Transverse colon (tissue), 4 donors: Measurements from ENCODE around the gene LRRC57. TPM values are rescaled to one million over a fixed set of nuclear protein-coding genes. Genes with fewer than 3 reads are reported as not detected.
A peak's percentile ranks its signal among the peaks of the same experiment; 100 is the strongest.

Experiments used
- DNase-seq: peaks from one replicate; pipeline ENCODE4 v3.0.0-alpha.2; 2019
- H3K27ac ChIP-seq, 4 donors: fragments of 200-600 bp; sonication (generic); 2 replicates each; pipeline ENCODE4 v1.5.1; 2016 to 2018; ENCODE audit warnings: inconsistent platforms in 4 of 4
- H3K27me3 ChIP-seq: fragments of 200-600 bp; sonication (generic); 2 replicates; pipeline ENCODE4 v1.5.1; 2017; ENCODE audit warnings: inconsistent platforms
- H3K36me3 ChIP-seq, 4 donors: fragments of 200-600 bp; sonication (generic); 2 replicates each; pipeline ENCODE4 v1.5.1; 2017 to 2019; ENCODE audit warnings: inconsistent platforms in 4 of 4
- H3K4me1 ChIP-seq, 4 donors: fragments of 200-600 bp; sonication (generic); 2 replicates each; pipeline ENCODE4 v1.5.1; 2017 to 2020; ENCODE audit warnings: inconsistent platforms in 4 of 4
- H3K4me3 ChIP-seq, 4 donors: fragments of 200-600 bp; sonication (generic); 1 replicate in 1 of 4; 2 replicates in 3 of 4; pipeline versions ENCODE4 v1.5.1 to v1.6.1; 2017 to 2019; ENCODE audit warnings: inconsistent platforms in 4 of 4
- H3K9me3 ChIP-seq, 2 donors: fragments of 200-600 bp; sonication (generic); 2 replicates each; pipeline ENCODE4 v1.5.1; 2017 to 2019; ENCODE audit warnings: inconsistent platforms in 2 of 2
- CTCF ChIP-seq, 5 experiments: fragments of 200-600 bp in 3 of 5; fragments of 450-650 bp in 2 of 5; sonication (generic) in 3 of 5; IDR thresholded peaks; 1 replicate in 2 of 5; 2 replicates in 3 of 5; pipeline ENCODE4 v1.5.1; 2016 to 2017; ENCODE audit warnings: antibody characterized with exemption in 5 of 5, inconsistent platforms in 3 of 5, mild to moderate bottlenecking in 2 of 5, moderate library complexity in 1 of 5
- EP300 ChIP-seq: sonication (generic); formaldehyde crosslinking; IDR thresholded peaks from one replicate; pipeline ENCODE4 v1.6.1; 2017; ENCODE audit warnings: antibody characterized with exemption, low read depth
- POLR2A ChIP-seq: fragments of 450-650 bp; IDR thresholded peaks from one replicate; pipeline ENCODE4 v1.6.1; 2016; ENCODE audit warnings: antibody characterized with exemption, mild to moderate bottlenecking, moderate library complexity
- POLR2AphosphoS5 ChIP-seq, 3 donors: sonication (generic); formaldehyde crosslinking; IDR thresholded peaks; one replicate each; pipeline ENCODE4 v1.6.1; 2016; ENCODE audit warnings: antibody characterized with exemption in 3 of 3
- WGBS, 2 donors: methylation state at CpG; one replicate each; pipeline ENCODE4 v1.1.5; 2018; ENCODE audit warnings: low coverage in 1 of 2; 5-methylcytosine and 5-hydroxymethylcytosine counted together
- in situ Hi-C, 4 donors: fragments of 200-750 bp; cut with MboI; loops; one replicate each; pipeline versions ENCODE4 v1.15.0 to v1.15.1; 2017; ENCODE audit warnings: low sequenced_read_pairs in 3 of 4, low pct_ligation_motif_present in 1 of 4, low pct_unique_long_range_greater_than_20kb in 1 of 4
- intact Hi-C: fragments of 100-400 bp; cut with DNase I; formaldehyde crosslinking; loops from one replicate; pipeline ENCODE4 v1.15.1; 2023; ENCODE audit warnings: low total_unique reads
- total RNA-seq, 4 donors: library from RNA; depleted of rRNA; stranded (reverse); fragments of >200 nt; gene quantifications; one replicate each; pipeline ENCODE4 v1.1.0, GENCODE V29; 2016

Gene LRRC57
- total RNA-seq, 4 donors from 2014 or later = 12.3 to 42.4 (median 28.7) TPM

GRCh38 chr15:42582569-42583375, 34.2 kb upstream of the LRRC57 start:
- Histone ChIP-seq H3K27me3 (no peaks in the 10 kb centered on the region), H3K36me3 (no peaks in the 10 kb centered on the region), H3K9me3 (no peaks in the 10 kb centered on the region), H3K4me1 (peaks cover 11 to 36% (median 29%) of the 10 kb centered on the region in 4 donors), H3K27ac (peak overlapping the region; percentile 71 to 81 (median 76)), H3K4me3 (peak overlapping the region in 3 of 4 donors; percentile 4 to 13 (median 13))
- 57 to 78% methylated on average over 4 to 8 of the region's 8 CpGs for WGBS, 2 donors
- TF ChIP-seq POLR2A (no peak), EP300 (no peak), POLR2AphosphoS5 (IDR thresholded peaks at IDR 0.05) (no peak), CTCF (IDR thresholded peaks at IDR 0.05) (no peak)
- no peak for DNase-seq
- intact Hi-C loops (no loop called here), in situ Hi-C loops (no loop called here)

- intact Hi-C loops = no loop called here
- Histone ChIP-seq H3K9me3 (no peaks in the 10 kb centered on the region), H3K4me3 (peak overlapping the region; percentile 17 to 46 (median 28)), H3K36me3 (no peaks in the 10 kb centered on the region), H3K27ac (peak overlapping the region; percentile 71 to 81 (median 76)), H3K4me1 (peaks cover 21 to 50% (median 36%) of the 10 kb centered on the region in 4 donors), H3K27me3 (peaks cover 2% of the 10 kb centered on the region)
- in situ Hi-C loops = no loop called here
- WGBS, 2 donors = 0% methylated on average over 9 to 37 of the region's 37 CpGs
- peak; percentile 88 for DNase-seq
- TF ChIP-seq CTCF (IDR thresholded peaks at IDR 0.05) (no peak), POLR2A (peak; percentile 43), POLR2AphosphoS5 (IDR thresholded peaks at IDR 0.05) (peak in 2 of 3 donors; percentile 53 to 64)
These were observed 32.7 kb upstream of the LRRC57 start for GRCh38 chr15:42581272-42581730.

DNA sequence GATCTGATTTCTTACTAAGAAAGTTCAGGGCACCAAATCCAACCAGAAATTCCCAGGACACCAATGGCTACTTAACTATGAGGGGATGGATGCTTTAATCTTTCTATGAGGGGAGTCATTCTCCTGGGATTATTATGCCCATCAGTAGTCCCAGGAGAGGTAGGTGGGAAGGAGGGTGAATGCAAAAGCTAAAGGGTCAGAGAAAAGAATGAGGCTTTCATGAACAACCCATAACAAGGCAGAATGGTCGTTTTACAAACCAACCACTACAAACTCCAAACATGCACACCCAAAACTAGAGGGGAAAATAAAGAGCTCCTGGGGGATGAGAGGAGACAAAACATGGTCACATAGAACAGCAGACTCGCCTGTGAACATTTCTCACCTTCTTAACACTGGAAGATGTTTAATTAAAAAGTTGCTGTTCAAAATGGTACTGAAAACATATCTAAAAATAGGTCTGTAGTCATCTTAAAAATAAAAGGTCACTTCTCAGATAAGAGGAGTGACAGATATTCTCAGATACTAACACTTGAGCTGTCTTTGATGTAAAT, 30.5 kb upstream of the LRRC57 start:
- peaks cover 7% of the 10 kb centered on the region for H3K27me3 ChIP-seq
- 79 to 87% methylated on average over 2 of the region's 2 CpGs for WGBS, 2 donors
- intact Hi-C loops (no loop called here), in situ Hi-C loops (no loop called here)
- DNase-seq = no peak
- H3K36me3 ChIP-seq = no peaks in the 10 kb centered on the region
- TF ChIP-seq POLR2A (no peak), CTCF (IDR thresholded peaks at IDR 0.05) (no peak), EP300 (no peak), POLR2AphosphoS5 (IDR thresholded peaks at IDR 0.05) (no peak)
- H3K9me3 ChIP-seq = no peaks in the 10 kb centered on the region
- no peak overlapping the region for H3K4me3 ChIP-seq
- peaks cover 21 to 55% (median 41%) of the 10 kb centered on the region in 4 donors for H3K4me1 ChIP-seq
- no peak overlapping the region for H3K27ac ChIP-seq

- H3K9me3 ChIP-seq = no peaks in the 10 kb centered on the region
- H3K4me1 ChIP-seq = peaks cover 19 to 50% (median 37%) of the 10 kb centered on the region in 4 donors
- 25 to 67% methylated on average over 1 of the region's 1 CpG for WGBS, 2 donors
- in situ Hi-C loops (no loop called here), intact Hi-C loops (no loop called here)
- peaks cover 7% of the 10 kb centered on the region for H3K27me3 ChIP-seq
- H3K4me3 ChIP-seq = no peak overlapping the region
- peak overlapping the region; percentile 87 to 95 (median 88) for H3K27ac ChIP-seq
- no peak for DNase-seq
- TF ChIP-seq POLR2AphosphoS5 (IDR thresholded peaks at IDR 0.05) = no peak
- no peak for TF ChIP-seq EP300
- TF ChIP-seq CTCF (IDR thresholded peaks at IDR 0.05) = no peak
- no peak for TF ChIP-seq POLR2A
- no peaks in the 10 kb centered on the region for H3K36me3 ChIP-seq
These were observed 29.0 kb upstream of the LRRC57 start for GRCh38 chr15:42577514-42578031.
